ENCODE measurements around the gene SLC16A5.
A peak's percentile ranks its signal among the peaks of the same experiment; 100 is the strongest.
"Not testable (repeated sequence)": the region's sequence is repeated elsewhere in the genome, so short reads cannot be mapped to it uniquely, and the experiment has no call there.

Gene SLC16A5

GRCh38 chr17:75111777-75112335 is 24.1 kb downstream of the SLC16A5 start:
- DNase-seq (ENCODE audit: low read depth): no peak

DNA sequence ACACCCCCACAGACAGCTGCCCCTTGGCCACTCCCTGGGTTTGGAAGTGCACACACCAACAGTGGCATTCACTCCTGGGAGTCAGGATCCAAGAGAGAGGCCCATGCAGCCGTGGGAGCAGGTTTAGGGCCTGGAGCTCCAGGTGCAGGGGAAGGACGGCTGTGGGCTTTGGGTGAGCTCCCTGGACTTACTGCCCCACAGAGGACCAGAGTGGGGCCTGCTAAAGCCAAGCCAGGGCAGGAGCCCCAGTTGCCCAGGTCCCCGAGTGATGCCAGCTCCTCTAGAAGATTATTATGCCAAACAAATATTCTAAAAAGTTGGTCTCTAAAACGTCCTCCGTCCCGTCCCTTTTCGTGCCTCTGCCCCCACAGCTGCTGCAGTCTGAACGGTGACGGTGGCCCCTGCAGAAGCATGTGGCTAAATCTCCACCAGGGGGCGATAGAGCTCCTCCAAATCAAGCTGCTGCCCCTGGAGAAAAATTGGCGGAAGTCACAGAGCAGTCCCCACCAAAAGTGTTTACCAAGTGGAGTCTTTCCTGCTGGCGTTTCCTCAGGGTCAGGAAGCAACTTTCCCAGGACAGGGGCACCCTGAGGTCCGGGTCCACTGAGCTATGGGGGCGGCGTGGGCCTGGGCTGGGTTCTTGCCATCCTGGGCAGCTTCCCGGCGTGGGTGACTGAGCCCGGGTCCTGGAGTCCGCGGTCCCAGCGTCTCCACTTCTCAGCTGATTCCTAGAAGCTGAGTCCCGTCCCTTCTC is 26.2 kb downstream of the SLC16A5 start:
- DNase-seq (ENCODE audit: low read depth): peak; percentile 75

DNA sequence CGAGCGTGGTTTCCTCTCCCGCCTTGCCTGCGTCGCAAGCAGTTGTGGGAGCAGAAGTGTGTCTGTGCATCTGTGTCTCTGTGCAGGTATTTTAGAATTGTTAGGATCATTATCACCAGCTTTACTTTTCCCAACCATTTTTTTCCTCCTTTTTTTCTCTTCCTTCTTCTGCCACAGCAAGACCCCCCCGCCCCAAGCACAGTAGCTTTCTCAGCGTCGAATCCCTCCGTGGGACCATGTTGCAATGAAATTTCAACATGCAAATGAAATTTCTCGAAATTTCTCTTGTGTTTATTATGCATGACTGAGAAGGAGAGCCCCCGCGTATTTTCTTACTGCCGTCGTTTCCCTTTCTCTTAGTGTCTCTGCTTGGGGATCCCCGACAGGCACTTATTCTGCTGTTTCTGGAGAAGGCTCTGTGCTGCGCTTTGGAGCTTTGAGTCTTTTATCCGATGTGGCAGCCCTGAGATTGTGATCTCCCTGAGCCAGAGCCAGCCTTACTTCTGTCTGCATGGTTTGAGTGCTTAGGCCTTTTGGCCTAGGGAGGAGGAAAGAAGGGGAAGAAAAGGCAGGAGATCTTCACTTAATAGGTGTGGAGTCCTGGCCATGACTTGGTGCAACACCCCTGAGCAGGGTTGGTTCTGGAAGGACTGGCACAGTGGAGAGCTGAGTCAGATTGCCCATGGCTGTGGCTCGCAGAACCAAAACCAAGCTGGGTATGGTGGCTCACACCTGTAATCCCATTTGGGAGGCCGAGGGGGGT is 27.0 kb downstream of the SLC16A5 start:
- no peak for DNase-seq (ENCODE audit: low read depth)

DNA sequence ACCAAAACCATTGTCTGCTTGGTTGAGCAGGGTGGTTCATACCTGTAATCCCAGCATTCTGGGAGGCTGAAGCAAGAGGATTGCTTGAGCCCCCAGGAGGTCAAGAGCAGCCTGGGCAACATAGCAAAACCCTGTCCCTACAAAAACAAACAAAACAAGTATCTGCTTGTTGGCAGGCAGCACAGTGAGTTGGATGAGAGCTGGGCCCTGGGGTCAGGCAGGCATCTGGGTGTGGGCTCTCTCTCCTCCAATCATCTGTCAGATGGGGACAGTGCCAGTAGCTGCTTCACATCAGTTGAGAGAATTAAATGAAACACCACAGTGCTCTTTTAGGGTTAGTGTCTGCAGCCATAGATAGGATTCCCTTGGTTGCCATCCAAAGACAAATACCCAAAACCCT is 27.8 kb downstream of the SLC16A5 start:
- no peak for DNase-seq (ENCODE audit: low read depth)

GRCh38 chr17:75116737-75117136 is 29.0 kb downstream of the SLC16A5 start:
- DNase-seq (ENCODE audit: low read depth): no peak

DNA sequence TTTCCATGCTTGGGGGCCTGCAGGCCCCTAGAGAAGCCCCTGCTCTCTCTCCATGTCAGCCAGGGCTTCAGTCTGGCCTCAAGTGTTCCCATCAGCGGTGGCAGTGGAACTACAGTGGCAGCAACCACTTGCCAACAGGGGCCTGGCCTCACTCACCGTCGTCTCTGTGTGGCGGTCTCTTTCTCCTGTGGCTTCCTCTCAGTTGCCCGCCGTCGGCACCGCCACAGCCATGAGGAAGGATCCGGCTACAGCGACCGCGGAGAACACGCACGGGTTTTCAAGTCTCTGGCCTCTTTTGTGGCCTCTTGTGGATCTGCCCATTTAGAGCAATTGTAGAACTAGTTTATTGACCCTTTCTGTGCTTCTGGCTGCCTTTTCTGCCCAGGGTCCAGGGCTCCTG is 30.6 kb downstream of the SLC16A5 start:
- DNase-seq (ENCODE audit: low read depth): no peak

DNA sequence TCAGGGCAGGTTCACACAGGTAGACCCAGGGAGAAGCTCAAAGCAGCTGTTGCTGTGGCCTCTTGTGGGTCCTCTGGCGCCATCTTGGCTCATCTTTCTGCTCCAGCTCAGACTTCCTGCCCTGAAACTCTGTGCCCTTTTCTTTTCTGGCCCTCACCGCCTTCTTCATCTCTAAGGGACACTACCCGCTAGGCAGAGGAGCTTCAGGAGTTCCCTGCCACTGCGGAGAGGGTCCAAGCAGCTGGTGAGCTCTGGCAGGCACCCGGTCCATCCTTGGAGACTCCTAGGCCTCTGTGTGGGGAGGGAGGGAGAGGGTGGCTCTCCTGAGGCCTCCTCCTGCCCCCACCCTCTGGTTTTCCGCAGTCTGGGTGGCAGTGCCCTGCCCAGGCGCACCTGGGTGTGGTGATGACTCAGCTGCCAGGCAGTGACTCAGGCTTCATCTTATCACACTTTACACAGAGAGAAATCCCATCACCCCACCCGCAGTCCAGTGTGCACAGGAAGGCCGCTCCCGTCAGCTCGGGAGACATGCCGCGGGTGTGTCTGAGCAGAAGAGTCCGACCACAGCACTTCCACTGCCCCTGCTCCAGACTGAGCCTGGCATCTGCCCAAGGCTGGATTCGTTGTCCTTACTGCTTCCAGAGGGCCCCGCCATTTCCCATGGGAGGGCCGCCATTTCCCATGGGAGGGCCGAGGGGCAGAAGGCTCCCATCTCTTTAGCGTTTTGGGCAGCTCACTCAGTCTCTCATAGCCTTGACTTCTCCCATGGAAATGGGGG is 36.5 kb downstream of the SLC16A5 start:
- DNase-seq (ENCODE audit: low read depth): peak; percentile 21

- DNase-seq (ENCODE audit: low read depth): no peak
These were observed 37.0 kb downstream of the SLC16A5 start for GRCh38 chr17:75124819-75125162.

DNA sequence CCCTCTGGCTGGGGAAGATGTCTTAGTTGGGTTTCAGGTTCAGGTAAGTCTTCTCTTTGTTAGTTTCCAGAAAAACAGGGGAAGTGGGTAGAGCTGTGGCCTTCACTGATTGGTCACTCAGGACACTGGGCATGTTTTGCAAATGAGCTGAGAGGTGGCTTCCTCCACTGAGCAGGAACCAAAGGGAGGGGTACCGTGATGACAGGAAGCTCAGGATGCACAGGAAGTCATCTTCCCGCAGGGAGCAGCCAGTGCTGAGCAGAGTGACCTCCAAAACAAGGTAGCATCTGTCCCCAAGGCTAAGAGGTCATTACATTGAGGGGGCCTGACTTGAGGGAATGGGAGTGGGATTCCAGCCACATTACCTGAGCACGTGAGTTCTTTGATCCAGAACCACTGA is 38.2 kb downstream of the SLC16A5 start:
- no peak for DNase-seq (ENCODE audit: low read depth)

DNA sequence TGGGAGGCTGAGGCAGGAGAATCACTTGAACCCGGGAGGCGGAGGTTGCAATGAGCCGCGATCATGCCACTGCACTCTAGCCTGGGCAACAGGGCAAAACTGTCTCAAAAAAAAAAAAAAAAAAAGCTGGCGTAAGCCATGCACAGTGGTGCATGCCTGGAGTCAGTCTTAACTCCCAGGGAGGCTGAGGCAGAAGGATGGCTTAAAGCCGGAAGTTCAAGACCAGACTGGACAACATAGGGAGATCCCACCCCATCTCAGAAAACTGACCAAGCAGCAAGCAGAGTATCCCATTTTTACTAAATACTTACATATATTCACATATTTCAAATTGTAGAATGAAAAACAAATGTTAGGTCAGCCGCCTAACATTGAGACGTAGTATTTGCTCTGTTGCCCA is 39.2 kb downstream of the SLC16A5 start:
- DNase-seq (ENCODE audit: low read depth): no peak

GRCh38 chr17:75127936-75128335 is 40.2 kb downstream of the SLC16A5 start:
- not testable (repeated sequence) for DNase-seq (ENCODE audit: low read depth)

- DNase-seq (ENCODE audit: low read depth): no peak
These were observed 41.1 kb downstream of the SLC16A5 start for GRCh38 chr17:75128694-75129505.

GRCh38 chr17:75129576-75129975 is 41.8 kb downstream of the SLC16A5 start:
- DNase-seq (ENCODE audit: low read depth): no peak

DNA sequence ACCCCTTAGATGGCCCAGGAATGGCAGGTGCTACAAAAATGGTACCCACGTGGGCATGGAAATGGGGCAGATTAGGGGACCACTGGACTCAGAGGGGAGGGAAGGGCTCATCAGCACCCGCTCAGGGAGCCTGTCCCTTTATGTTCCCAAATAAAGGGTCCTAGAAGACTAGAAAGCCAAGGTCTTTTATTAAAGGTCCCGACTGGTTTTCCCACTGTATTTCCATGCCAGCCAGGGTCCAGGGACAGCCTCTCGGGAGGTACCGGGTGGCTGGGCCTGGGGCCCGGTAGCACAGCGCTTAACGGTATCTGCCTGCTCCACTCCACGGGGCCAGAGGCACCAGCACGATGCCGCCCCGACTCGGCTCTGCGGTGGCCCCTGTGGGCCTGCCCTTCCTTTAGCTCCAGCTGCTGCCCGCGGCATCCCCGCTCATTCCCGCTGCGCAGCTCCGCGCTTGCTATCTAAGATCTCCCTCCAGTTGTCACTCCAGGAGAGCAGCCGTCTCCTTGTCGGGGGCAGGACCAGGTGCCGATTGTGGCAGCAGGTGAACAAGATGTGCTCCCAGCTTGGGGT is 42.4 kb downstream of the SLC16A5 start:
- DNase-seq (ENCODE audit: low read depth): no peak

GRCh38 chr17:75130632-75131277 is 43.0 kb downstream of the SLC16A5 start:
- no peak for DNase-seq (ENCODE audit: low read depth)

DNA sequence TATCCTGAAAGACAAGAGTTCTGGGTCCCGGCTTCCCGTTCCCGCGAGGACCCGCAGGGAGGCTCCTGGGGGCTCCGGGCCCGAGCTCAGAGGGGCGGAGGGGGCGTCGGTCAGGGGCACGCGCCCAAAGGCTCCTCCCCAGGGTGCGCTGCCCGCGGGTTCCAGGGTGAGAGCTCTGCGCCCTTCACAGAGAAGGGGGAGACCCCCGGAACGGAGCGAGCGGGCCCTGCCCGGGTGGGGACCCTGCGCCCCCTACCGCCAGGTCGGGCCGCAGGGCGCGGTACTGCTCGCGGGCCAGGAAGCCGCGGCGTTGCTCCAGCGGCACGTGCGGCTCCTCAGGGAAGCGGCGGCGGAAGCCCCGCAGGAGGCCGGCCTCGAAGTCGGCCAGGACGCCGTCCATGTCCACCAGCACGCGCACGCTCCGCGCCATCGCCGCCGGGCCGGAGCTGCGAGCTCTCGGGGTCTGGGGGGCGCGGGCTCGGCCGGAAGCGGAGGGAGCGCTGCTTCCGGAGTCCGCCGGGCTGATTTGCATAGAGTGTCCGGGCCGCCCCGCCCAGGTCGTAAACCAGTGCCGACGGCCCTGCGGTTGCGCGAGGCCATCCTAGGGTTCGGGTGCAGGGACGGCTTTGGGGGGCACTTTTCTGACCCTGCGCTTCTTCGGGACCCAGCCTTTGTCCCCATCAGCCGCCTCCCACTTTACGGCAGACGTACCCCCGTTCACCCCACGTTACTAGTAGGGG is 43.7 kb downstream of the SLC16A5 start, which contains the start of gene NT5C:
NT5C (minus strand) TSS at position 465 of the 740 bp plus-strand sequence; CDS start at position 430, 35 bp downstream.
- peak; percentile 40 for DNase-seq (ENCODE audit: low read depth)

DNA sequence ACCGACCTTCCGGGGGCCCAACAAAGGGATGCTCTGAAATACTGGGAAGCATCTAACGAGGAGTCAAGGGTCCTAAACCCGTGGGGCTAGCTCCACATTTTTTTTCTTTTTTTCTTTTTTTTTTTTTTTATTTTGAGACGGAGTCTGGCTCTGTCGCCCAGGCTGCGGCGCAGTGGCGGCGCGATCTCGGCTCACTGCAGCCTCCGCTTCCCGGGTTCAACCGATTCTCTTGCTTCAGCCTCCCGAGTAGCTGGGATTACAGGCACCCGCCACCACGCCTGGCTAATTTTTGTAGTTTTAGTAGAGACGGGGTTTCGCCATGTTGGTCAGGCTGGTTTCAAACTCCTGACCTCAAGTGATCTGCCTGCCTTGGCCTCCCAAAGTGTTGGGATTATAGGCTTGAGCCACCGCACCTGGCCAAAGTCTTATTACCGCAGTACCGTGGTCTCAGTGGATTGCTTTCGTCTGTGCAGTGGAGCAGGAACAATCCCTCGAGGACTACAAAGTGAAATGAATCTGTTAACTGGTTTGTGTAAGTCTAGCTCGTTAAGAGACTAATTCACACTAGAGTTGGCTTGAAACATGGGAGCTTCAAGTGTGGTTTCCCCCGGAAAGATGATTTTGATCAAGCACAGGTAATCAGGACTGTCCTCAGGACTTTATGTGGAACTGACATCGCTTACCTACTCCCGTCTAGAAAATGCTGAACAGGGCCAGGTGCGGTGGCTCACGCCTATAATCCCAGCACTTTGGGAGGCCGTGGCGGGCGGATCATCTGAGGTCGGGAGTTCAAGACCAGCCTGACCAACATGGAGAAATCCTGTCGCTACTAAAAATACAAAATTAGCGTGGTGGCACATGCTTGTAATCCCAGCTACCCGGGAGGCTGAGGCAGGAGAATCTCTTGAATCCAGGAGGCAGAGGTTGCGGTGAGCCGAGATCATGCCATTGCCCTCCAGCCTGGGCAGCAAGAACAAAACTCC is 44.6 kb downstream of the SLC16A5 start:
- not testable (repeated sequence) for DNase-seq (ENCODE audit: low read depth)

DNA sequence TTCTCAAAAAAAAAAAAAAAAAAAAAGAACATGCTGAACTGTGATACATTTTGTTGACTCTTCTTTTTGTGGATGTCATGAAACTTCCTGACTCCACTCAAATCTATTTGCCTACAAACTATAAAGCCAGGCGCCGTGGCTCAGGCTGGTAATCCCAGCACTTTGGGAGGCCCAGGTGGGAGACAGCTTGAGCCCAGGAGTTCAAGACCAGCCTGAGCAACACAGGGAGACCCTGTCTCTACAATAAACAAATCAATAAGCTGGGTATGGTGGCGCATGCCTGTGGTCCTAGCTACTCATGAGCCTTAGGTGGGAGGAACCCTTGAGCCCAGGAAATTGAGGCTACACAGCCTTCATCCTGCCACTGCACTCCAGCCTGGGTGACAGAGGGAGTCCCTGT is 45.2 kb downstream of the SLC16A5 start:
- DNase-seq (ENCODE audit: low read depth): no peak
